ENCODE data around the gene CDH2. TPM values are rescaled to one million over a fixed set of nuclear protein-coding genes. Genes with fewer than 3 reads are reported as not detected.

The CDH2 gene
- total RNA-seq, 2 donors from 2014 or later, result 0.41 to 125 TPM

DNA sequence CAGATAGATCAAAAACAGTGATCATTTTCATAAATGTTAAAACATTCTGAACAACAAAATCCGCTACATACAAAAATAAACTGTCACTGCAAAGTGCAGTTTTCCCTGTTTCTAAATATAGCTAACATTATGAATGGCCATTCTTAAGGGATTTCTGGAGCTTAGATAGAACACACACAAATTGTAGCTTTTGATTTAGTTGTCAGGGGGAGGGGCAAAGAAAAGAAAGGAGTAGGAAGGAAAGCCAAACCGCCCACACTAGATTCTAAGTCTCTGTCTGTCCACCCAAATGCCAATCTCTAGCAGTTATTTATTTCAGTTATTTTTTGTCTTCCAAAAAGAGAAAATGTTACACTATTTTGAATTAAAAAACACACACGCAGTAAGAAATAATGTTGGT is 182.4 kb downstream of the CDH2 start:
- intact Hi-C loops (cut with DNase I), result no loop called here
- Histone ChIP-seq H3K36me3 (no peaks in the 10 kb centered on the region), H3K27me3 (replicated peaks; ENCODE audit: insufficient read depth) (no peaks in the 10 kb centered on the region), H3K9me3 (no peaks in the 10 kb centered on the region), H3K4me3 (no peak overlapping the region), H3K27ac (no peak overlapping the region), H3K4me1 (replicated peaks) (no peaks in the 10 kb centered on the region)
- WGBS, result 53% methylated on average over 3 of the region's 3 CpGs
- no peak for DNase-seq (ENCODE audit: low spot score)
- TF ChIP-seq POLR2AphosphoS5 (IDR thresholded peaks at IDR 0.05) (no peak), POLR2A (IDR thresholded peaks at IDR 0.05) (no peak), CTCF (IDR thresholded peaks at IDR 0.05) (no peak)

GRCh38 chr18:27991391-27991790 is 185.5 kb downstream of the CDH2 start:
- 92% methylated on average over 2 of the region's 2 CpGs for WGBS

GRCh38 chr18:27985832-27986231 is 191.1 kb downstream of the CDH2 start:
- WGBS, result 85% methylated on average over 7 of the region's 7 CpGs
- DNase-seq (ENCODE audit: low spot score), result no peak
- Histone ChIP-seq H3K27ac (no peak overlapping the region), H3K27me3 (replicated peaks; ENCODE audit: insufficient read depth) (no peaks in the 10 kb centered on the region), H3K36me3 (no peaks in the 10 kb centered on the region), H3K4me3 (no peak overlapping the region), H3K4me1 (replicated peaks) (no peaks in the 10 kb centered on the region), H3K9me3 (no peaks in the 10 kb centered on the region)
- intact Hi-C loops (cut with DNase I), result no loop called here
- TF ChIP-seq POLR2AphosphoS5 (IDR thresholded peaks at IDR 0.05) (no peak), CTCF (IDR thresholded peaks at IDR 0.05) (no peak), POLR2A (IDR thresholded peaks at IDR 0.05) (no peak)

More at GRCh38 chr18:27991391-27991790, 185.5 kb downstream of the CDH2 start:
- H3K36me3 ChIP-seq, result no peaks in the 10 kb centered on the region
- TF ChIP-seq CTCF (IDR thresholded peaks at IDR 0.05) (no peak), POLR2A (IDR thresholded peaks at IDR 0.05) (no peak), POLR2AphosphoS5 (IDR thresholded peaks at IDR 0.05) (no peak)
- intact Hi-C loops (cut with DNase I), result no loop called here
- no peaks in the 10 kb centered on the region for H3K4me1 ChIP-seq (replicated peaks)
- no peak for DNase-seq (ENCODE audit: low spot score)
- no peak overlapping the region for H3K4me3 ChIP-seq
- H3K27me3 ChIP-seq (replicated peaks; ENCODE audit: insufficient read depth), result no peaks in the 10 kb centered on the region
- no peak overlapping the region for H3K27ac ChIP-seq
- H3K9me3 ChIP-seq, result no peaks in the 10 kb centered on the region

GRCh38 chr18:27983780-27984179 is 193.2 kb downstream of the CDH2 start:
- no peak overlapping the region for H3K27ac ChIP-seq
- intact Hi-C loops (cut with DNase I), result no loop called here
- no peak overlapping the region for H3K4me3 ChIP-seq
- DNase-seq (ENCODE audit: low spot score), result no peak
- no peaks in the 10 kb centered on the region for H3K4me1 ChIP-seq (replicated peaks)
- TF ChIP-seq POLR2AphosphoS5 (IDR thresholded peaks at IDR 0.05), result no peak
- no peak for TF ChIP-seq POLR2A (IDR thresholded peaks at IDR 0.05)
- TF ChIP-seq CTCF (IDR thresholded peaks at IDR 0.05), result no peak
- H3K27me3 ChIP-seq (replicated peaks; ENCODE audit: insufficient read depth), result no peaks in the 10 kb centered on the region
- H3K9me3 ChIP-seq, result no peaks in the 10 kb centered on the region
- no peaks in the 10 kb centered on the region for H3K36me3 ChIP-seq

DNA sequence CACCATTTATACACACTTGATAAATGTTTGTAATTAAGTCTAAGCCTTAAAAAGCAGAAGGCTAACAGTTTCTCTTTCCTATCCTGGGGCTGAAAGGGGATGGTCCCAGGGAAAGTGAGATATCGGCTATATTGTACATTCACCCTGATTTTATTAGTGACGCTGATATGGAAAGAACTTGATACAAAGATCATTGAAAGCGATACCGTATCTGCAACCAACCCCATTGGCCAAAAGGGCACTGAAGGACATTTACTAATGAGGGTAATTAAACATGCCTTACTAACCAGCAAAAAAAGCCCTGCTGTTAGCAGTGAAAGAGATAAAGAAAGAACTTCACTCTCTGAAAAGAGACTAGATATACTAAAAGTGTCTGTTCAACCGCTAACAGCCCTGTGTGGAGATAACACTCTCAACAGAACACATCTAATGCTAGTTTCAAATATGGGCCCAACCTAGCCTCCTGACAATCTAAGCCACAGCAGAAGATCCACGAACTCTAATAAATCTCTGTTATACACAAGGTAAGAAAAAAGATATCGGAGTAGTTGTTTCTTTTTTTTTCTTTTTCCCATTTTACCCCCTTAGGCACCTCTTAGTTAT is 200.0 kb downstream of the CDH2 start:
- Histone ChIP-seq H3K4me3 (no peak overlapping the region), H3K9me3 (no peaks in the 10 kb centered on the region), H3K36me3 (no peaks in the 10 kb centered on the region), H3K27me3 (replicated peaks; ENCODE audit: insufficient read depth) (no peaks in the 10 kb centered on the region), H3K27ac (no peak overlapping the region), H3K4me1 (replicated peaks) (no peaks in the 10 kb centered on the region)
- WGBS, result 57% methylated on average over 7 of the region's 7 CpGs
- intact Hi-C loops (cut with DNase I), result no loop called here
- no peak for DNase-seq (ENCODE audit: low spot score)
- TF ChIP-seq CTCF (IDR thresholded peaks at IDR 0.05) (no peak), POLR2AphosphoS5 (IDR thresholded peaks at IDR 0.05) (no peak), POLR2A (IDR thresholded peaks at IDR 0.05) (no peak)

All from prostate gland (tissue), 2 donors.